HEK293T (cell line): Measurements from ENCODE around the gene ISL2.

Experiments
- CTCF ChIA-PET: fragments of 350-600 bp; formaldehyde crosslinking; extraction: SDS; loops from one replicate; lab custom pipeline; 2021; ENCODE audit warnings: antibody characterized with exemption, inconsistent platforms; lab: Yijun Ruan, JAX
- POLR2A ChIA-PET: fragments of 350-600 bp; formaldehyde crosslinking; extraction: SDS; loops from one replicate; lab custom pipeline; 2020; ENCODE audit warnings: antibody characterized with exemption, inconsistent platforms; lab: Yijun Ruan, JAX
- DNase-seq: peaks from one replicate; pipeline ENCODE4 v3.0.0; 2012; ENCODE audit warnings: mixed read lengths; ENCODE audit errors: extremely low spot score
- ARNT ChIP-seq: fragments of 450-650 bp; IDR thresholded peaks from 2 replicates; pipeline ENCODE4 v1.6.1; 2017; ENCODE audit warnings: mild to moderate bottlenecking
- BHLHE40 ChIP-seq: fragments of 450-650 bp; IDR thresholded peaks from 2 replicates; pipeline ENCODE4 v1.6.1; 2016; ENCODE audit warnings: mild to moderate bottlenecking, moderate library complexity, borderline replicate concordance
- CTBP1 ChIP-seq: fragments of 450-650 bp; IDR thresholded peaks from 2 replicates; pipeline ENCODE4 v1.6.1; 2016; ENCODE audit warnings: borderline replicate concordance
- ELF4 ChIP-seq: fragments of 450-650 bp; IDR thresholded peaks from 2 replicates; pipeline ENCODE4 v1.6.1; 2017; ENCODE audit warnings: antibody characterized with exemption
- FOXA1 ChIP-seq: fragments of 450-650 bp; IDR thresholded peaks from 2 replicates; pipeline ENCODE4 v1.6.1; 2016; ENCODE audit warnings: mild to moderate bottlenecking
- FOXK2 ChIP-seq: fragments of 450-650 bp; IDR thresholded peaks from 2 replicates; pipeline ENCODE4 v1.6.1; 2016; ENCODE audit warnings: mild to moderate bottlenecking
- FOXM1 ChIP-seq: fragments of 450-650 bp; IDR thresholded peaks from 2 replicates; pipeline ENCODE4 v1.6.1; 2017; ENCODE audit warnings: mild to moderate bottlenecking, borderline replicate concordance
- HDGF ChIP-seq: fragments of 450-650 bp; IDR thresholded peaks from 2 replicates; pipeline ENCODE4 v1.6.1; 2017; ENCODE audit warnings: antibody characterized with exemption, borderline replicate concordance
- L3MBTL2 ChIP-seq: fragments of 450-650 bp; conservative IDR thresholded peaks from 2 replicates; pipeline ENCODE4 v1.6.1; 2016; ENCODE audit warnings: mild to moderate bottlenecking
- LEF1 ChIP-seq: fragments of 450-650 bp; IDR thresholded peaks from 2 replicates; pipeline ENCODE4 v1.6.1; 2017; ENCODE audit warnings: mild to moderate bottlenecking, borderline replicate concordance
- NFRKB ChIP-seq: fragments of 450-650 bp; IDR thresholded peaks from 2 replicates; pipeline ENCODE4 v1.6.1; 2016; ENCODE audit warnings: mild to moderate bottlenecking, moderate library complexity
- PKNOX1 ChIP-seq: fragments of 450-650 bp; IDR thresholded peaks from 2 replicates; pipeline ENCODE4 v1.6.1; 2016
- SP1 ChIP-seq: fragments of 450-650 bp; IDR thresholded peaks from 2 replicates; pipeline ENCODE4 v1.6.1; 2017
- SUZ12 ChIP-seq: fragments of 450-650 bp; IDR thresholded peaks from 2 replicates; pipeline ENCODE4 v1.6.1; 2016; ENCODE audit warnings: mild to moderate bottlenecking
- TARDBP ChIP-seq: fragments of 450-650 bp; IDR thresholded peaks from 2 replicates; pipeline ENCODE4 v1.6.1; 2016
- ZNF384 ChIP-seq: fragments of 450-650 bp; IDR thresholded peaks from 2 replicates; pipeline ENCODE4 v1.6.1; 2016

Gene ISL2

GRCh38 chr15:76341366-76342057, 4.9 kb downstream of the ISL2 start:
- no peak for DNase-seq
- TF ChIP-seq ELF4, result no peak
- TF ChIP-seq SP1, result no peak
- no peak for TF ChIP-seq FOXM1
- TF ChIP-seq FOXA1, result no peak
- no peak for TF ChIP-seq NFRKB
- no peak for TF ChIP-seq ZNF384
- no peak for TF ChIP-seq BHLHE40
- TF ChIP-seq L3MBTL2, result no peak
- no peak for TF ChIP-seq TARDBP
- no peak for TF ChIP-seq FOXK2
- no peak for TF ChIP-seq LEF1
- TF ChIP-seq ARNT, result no peak
- no peak for TF ChIP-seq CTBP1
- no peak for TF ChIP-seq PKNOX1
- TF ChIP-seq HDGF, result no peak
- TF ChIP-seq SUZ12, result no peak
- ChIA-PET POLR2A (no interaction called here), CTCF (no interaction called here)

- DNase-seq, result no peak
- no peak for TF ChIP-seq PKNOX1
- TF ChIP-seq ARNT, result no peak
- TF ChIP-seq FOXA1, result no peak
- no peak for TF ChIP-seq NFRKB
- TF ChIP-seq HDGF, result no peak
- TF ChIP-seq FOXM1, result no peak
- TF ChIP-seq BHLHE40, result no peak
- TF ChIP-seq ZNF384, result no peak
- no peak for TF ChIP-seq FOXK2
- ChIA-PET POLR2A (no interaction called here), CTCF (no interaction called here)
Observed at GRCh38 chr15:76342058-76342381, 5.4 kb downstream of the ISL2 start.

- CTCF ChIA-PET, result no interaction called here
- POLR2A ChIA-PET, result no interaction called here
- no peak for DNase-seq
- no peak for TF ChIP-seq L3MBTL2
- no peak for TF ChIP-seq FOXM1
Observed at GRCh38 chr15:76342382-76343201, 6.0 kb downstream of the ISL2 start.

GRCh38 chr15:76343313-76343996, 6.9 kb downstream of the ISL2 start:
- ChIA-PET CTCF (no interaction called here), POLR2A (interaction anchor here (0.6 kb wide), 1 partner anchor 94 kb away, joined by 3 read pairs; no protein-coding TSS in a partner anchor)
- TF ChIP-seq ZNF384, result no peak
- no peak for TF ChIP-seq FOXA1
- no peak for TF ChIP-seq NFRKB
- no peak for TF ChIP-seq TARDBP
- no peak for TF ChIP-seq L3MBTL2
- no peak for TF ChIP-seq CTBP1
- no peak for TF ChIP-seq ARNT
- no peak for TF ChIP-seq SP1
- no peak for TF ChIP-seq FOXK2
- TF ChIP-seq PKNOX1, result no peak
- no peak for TF ChIP-seq FOXM1
- no peak for TF ChIP-seq SUZ12
- no peak for TF ChIP-seq LEF1
- TF ChIP-seq ELF4, result no peak
- no peak for TF ChIP-seq BHLHE40
- DNase-seq, result no peak

GRCh38 chr15:76344893-76345582, 8.5 kb downstream of the ISL2 start:
- no peak for DNase-seq
- POLR2A ChIA-PET, result interaction anchor here (1.9 to 6.5 kb wide), 2 partner anchors 9 to 34 kb away, joined by 7 to 71 read pairs; partner anchors contain the start of genes ETFA and ISL2
- no peak for TF ChIP-seq PKNOX1
- TF ChIP-seq FOXM1, result no peak
- TF ChIP-seq L3MBTL2, result no peak
- TF ChIP-seq ZNF384, result no peak
- TF ChIP-seq ELF4, result no peak
- TF ChIP-seq TARDBP, result no peak
- no peak for TF ChIP-seq HDGF
- TF ChIP-seq ARNT, result no peak
- TF ChIP-seq FOXA1, result no peak
- no peak for TF ChIP-seq SP1
- TF ChIP-seq CTBP1, result no peak
- TF ChIP-seq SUZ12, result no peak
- TF ChIP-seq BHLHE40, result no peak
- TF ChIP-seq NFRKB, result no peak
- TF ChIP-seq LEF1, result no peak
- no peak for TF ChIP-seq FOXK2
- CTCF ChIA-PET, result interaction anchor here (0.5 to 1.2 kb wide), 3 partner anchors 12 to 459 kb away, joined by 3 to 5 read pairs (median 3); no protein-coding TSS in a partner anchor
